RWPE2 (cell line): ENCODE results near the gene MYO3A.

Experiments used
- ATAC-seq: fragments of 200-7000 bp; cut with Tn5 transposase; 3 replicates; pipeline ENCODE4 v1.9.1; 2021; ENCODE audit warnings: low read depth
- DNase-seq: peaks from one replicate; pipeline ENCODE4 v3.0.0-alpha.2; 2020; ENCODE audit warnings: low spot score
- H3K27ac ChIP-seq: fragments of 450-650 bp; 2 replicates; pipeline ENCODE4 v1.5.1; 2017; ENCODE audit warnings: mild to moderate bottlenecking; ENCODE audit not compliant: poor library complexity, severe bottlenecking
- H3K27me3 ChIP-seq: fragments of 250-450 bp; sonication (Bioruptor Pico); 2 replicates; pipeline ENCODE4 v1.5.1; 2021; ENCODE audit warnings: mild to moderate bottlenecking, moderate library complexity; ENCODE audit not compliant: insufficient read depth, poor library complexity, severe bottlenecking
- H3K36me3 ChIP-seq: fragments of 250-450 bp; sonication (Bioruptor Pico); 2 replicates; pipeline ENCODE4 v1.5.1; 2020; ENCODE audit warnings: low read depth, mild to moderate bottlenecking, moderate library complexity
- H3K4me1 ChIP-seq: fragments of 250-450 bp; sonication (Bioruptor Pico); 2 replicates; pipeline ENCODE4 v1.5.1; 2021; ENCODE audit warnings: mild to moderate bottlenecking, moderate library complexity; ENCODE audit not compliant: insufficient read depth, poor library complexity, severe bottlenecking
- H3K4me3 ChIP-seq: fragments of 250-450 bp; sonication (Bioruptor Pico); 2 replicates; pipeline ENCODE4 v1.5.1; 2021; ENCODE audit warnings: mild to moderate bottlenecking, moderate library complexity; ENCODE audit not compliant: severe bottlenecking
- H3K9me3 ChIP-seq: fragments of 250-450 bp; sonication (Bioruptor Pico); 2 replicates; pipeline ENCODE4 v1.5.1; 2021; ENCODE audit warnings: mild to moderate bottlenecking, moderate library complexity; ENCODE audit not compliant: severe bottlenecking
- TF ChIP-seq, protein P1 (sequence below): fragments of 450-650 bp; IDR thresholded peaks from one replicate; pipeline ENCODE4 v1.5.1; 2017; ENCODE audit warnings: mild to moderate bottlenecking, moderate library complexity; ENCODE audit not compliant: poor library complexity, severe bottlenecking

MYO3A gene

GRCh38 chr10:26112532-26112931 lies 178.5 kb downstream of the MYO3A start:
- Histone ChIP-seq H3K9me3 (no peaks in the 10 kb centered on the region), H3K4me3 (no peak overlapping the region), H3K4me1 (no peaks in the 10 kb centered on the region), H3K36me3 (no peaks in the 10 kb centered on the region), H3K27ac (no peak overlapping the region), H3K27me3 (peaks cover 3% of the 10 kb centered on the region)
- TF ChIP-seq, protein P1, sequence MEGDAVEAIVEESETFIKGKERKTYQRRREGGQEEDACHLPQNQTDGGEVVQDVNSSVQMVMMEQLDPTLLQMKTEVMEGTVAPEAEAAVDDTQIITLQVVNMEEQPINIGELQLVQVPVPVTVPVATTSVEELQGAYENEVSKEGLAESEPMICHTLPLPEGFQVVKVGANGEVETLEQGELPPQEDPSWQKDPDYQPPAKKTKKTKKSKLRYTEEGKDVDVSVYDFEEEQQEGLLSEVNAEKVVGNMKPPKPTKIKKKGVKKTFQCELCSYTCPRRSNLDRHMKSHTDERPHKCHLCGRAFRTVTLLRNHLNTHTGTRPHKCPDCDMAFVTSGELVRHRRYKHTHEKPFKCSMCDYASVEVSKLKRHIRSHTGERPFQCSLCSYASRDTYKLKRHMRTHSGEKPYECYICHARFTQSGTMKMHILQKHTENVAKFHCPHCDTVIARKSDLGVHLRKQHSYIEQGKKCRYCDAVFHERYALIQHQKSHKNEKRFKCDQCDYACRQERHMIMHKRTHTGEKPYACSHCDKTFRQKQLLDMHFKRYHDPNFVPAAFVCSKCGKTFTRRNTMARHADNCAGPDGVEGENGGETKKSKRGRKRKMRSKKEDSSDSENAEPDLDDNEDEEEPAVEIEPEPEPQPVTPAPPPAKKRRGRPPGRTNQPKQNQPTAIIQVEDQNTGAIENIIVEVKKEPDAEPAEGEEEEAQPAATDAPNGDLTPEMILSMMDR = no peak
- DNase-seq (no peak), ATAC-seq (no peak)

GRCh38 chr10:26138613-26139012 lies 204.6 kb downstream of the MYO3A start:
- Histone ChIP-seq H3K9me3 (no peaks in the 10 kb centered on the region), H3K27ac (no peak overlapping the region), H3K4me1 (no peaks in the 10 kb centered on the region), H3K27me3 (peaks cover 5% of the 10 kb centered on the region), H3K4me3 (no peak overlapping the region), H3K36me3 (no peaks in the 10 kb centered on the region)
- DNase-seq (no peak), ATAC-seq (no peak)
- TF ChIP-seq, protein P1 = no peak

DNA sequence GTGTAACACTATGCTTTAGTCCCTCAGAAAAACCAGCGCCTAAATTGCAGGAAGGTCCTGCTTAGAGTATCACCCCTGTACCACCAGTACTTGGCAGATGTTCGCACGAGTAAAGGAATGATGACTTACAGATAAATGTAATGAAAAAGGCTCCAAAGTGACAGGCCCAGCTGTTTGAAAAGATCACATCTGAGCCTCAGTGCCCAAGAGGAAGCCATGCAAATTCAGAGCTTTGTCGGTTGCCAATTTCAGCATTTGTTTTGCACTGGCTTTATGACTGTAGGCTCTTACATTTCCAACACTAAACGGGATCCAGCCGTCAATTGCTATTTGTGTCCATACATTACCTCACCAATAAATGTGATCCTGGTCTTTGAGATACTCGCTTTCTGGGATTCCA lies 222.0 kb downstream of the MYO3A start:
- no peaks in the 10 kb centered on the region for H3K9me3 ChIP-seq
- no peak overlapping the region for H3K4me3 ChIP-seq
- no peaks in the 10 kb centered on the region for H3K4me1 ChIP-seq
- H3K27me3 ChIP-seq = peaks cover 1% of the 10 kb centered on the region
- no peak overlapping the region for H3K27ac ChIP-seq
- no peak for DNase-seq
- TF ChIP-seq, protein P1 = no peak
- H3K36me3 ChIP-seq = no peaks in the 10 kb centered on the region
- no peak for ATAC-seq

- H3K36me3 ChIP-seq = no peaks in the 10 kb centered on the region
- H3K4me3 ChIP-seq = no peak overlapping the region
- H3K9me3 ChIP-seq = no peaks in the 10 kb centered on the region
- no peaks in the 10 kb centered on the region for H3K4me1 ChIP-seq
- ATAC-seq (no peak), DNase-seq (no peak)
- H3K27me3 ChIP-seq = no peaks in the 10 kb centered on the region
- TF ChIP-seq, protein P1 = no peak
- no peak overlapping the region for H3K27ac ChIP-seq
Measured at GRCh38 chr10:26157734-26158133, 223.7 kb downstream of the MYO3A start.

- Histone ChIP-seq H3K4me3 (no peak overlapping the region), H3K27me3 (no peaks in the 10 kb centered on the region), H3K36me3 (no peaks in the 10 kb centered on the region), H3K9me3 (no peaks in the 10 kb centered on the region), H3K4me1 (no peaks in the 10 kb centered on the region), H3K27ac (no peak overlapping the region)
- ATAC-seq (no peak), DNase-seq (no peak)
- TF ChIP-seq, protein P1 = no peak
Measured at GRCh38 chr10:26169466-26169865, 235.4 kb downstream of the MYO3A start.
